Large intestine (tissue), 3 donors: Measurements from ENCODE around the gene TINAG. TPM values are rescaled to one million over a fixed set of nuclear protein-coding genes. Genes with fewer than 3 reads are reported as not detected.
A peak's percentile ranks its signal among the peaks of the same experiment; 100 is the strongest.
"Not testable (repeated sequence)": the region's sequence is repeated elsewhere in the genome, so short reads cannot be mapped to it uniquely, and the experiment has no call there.

Experiments
- DNase-seq, 2 donors: peaks; one replicate each; pipeline versions ENCODE4 v3.0.0 to v3.0.0-alpha.2; 2013
- H3K27ac ChIP-seq: one replicate; pipeline ENCODE4 v1.5.1; 2013; ENCODE audit warnings: low read length
- H3K27me3 ChIP-seq: 2 replicates; pipeline ENCODE4 v1.6.1; 2013; ENCODE audit warnings: low read length; ENCODE audit not compliant: control insufficient read depth, insufficient read depth
- H3K36me3 ChIP-seq: 2 replicates; pipeline ENCODE4 v1.6.1; 2013; ENCODE audit warnings: low read length; ENCODE audit not compliant: control insufficient read depth, insufficient read depth
- H3K4me1 ChIP-seq: one replicate; pipeline ENCODE4 v1.6.1; 2013; ENCODE audit warnings: low read length; ENCODE audit not compliant: control insufficient read depth, insufficient read depth
- H3K4me3 ChIP-seq: one replicate; pipeline ENCODE4 v1.5.1; 2013; ENCODE audit warnings: low read length
- H3K9me3 ChIP-seq: one replicate; pipeline ENCODE4 v1.6.1; 2013; ENCODE audit warnings: mild to moderate bottlenecking, low read depth, low read length, moderate library complexity; ENCODE audit not compliant: control insufficient read depth
- WGBS: methylation state at CpG from one replicate; pipeline ENCODE4 v1.1.5; 2013; ENCODE audit warnings: low lambda C conversion rate; ENCODE audit not compliant: insufficient coverage; 5-methylcytosine and 5-hydroxymethylcytosine counted together
- polyA plus RNA-seq: library from polyadenylated mRNA; unstranded; fragments of 120-200 nt; gene quantifications from one replicate; pipeline ENCODE4 v1.2.1, GENCODE V29; 2013

The TINAG gene
- polyA plus RNA-seq, 1 donor, result 23.7 TPM

GRCh38 chr6:54307439-54307910, 766 bp upstream of the TINAG start:
- DNase-seq, result peak; percentile 88 to 95
- no peaks in the 10 kb centered on the region for H3K27me3 ChIP-seq
- H3K4me3 ChIP-seq, result peak overlapping the region; percentile 64
- H3K27ac ChIP-seq, result peak overlapping the region; percentile 90
- H3K9me3 ChIP-seq, result no peaks in the 10 kb centered on the region
- no peaks in the 10 kb centered on the region for H3K36me3 ChIP-seq
- no CpG with 5 or more reads among the region's 2 CpGs for WGBS
- peaks cover 5% of the 10 kb centered on the region for H3K4me1 ChIP-seq

GRCh38 chr6:54308986-54309315, 710 bp downstream of the TINAG start:
- Histone ChIP-seq H3K4me1 (peaks cover 5% of the 10 kb centered on the region), H3K36me3 (no peaks in the 10 kb centered on the region), H3K4me3 (peak overlapping the region; percentile 64), H3K27ac (peak overlapping the region; percentile 90), H3K27me3 (no peaks in the 10 kb centered on the region), H3K9me3 (no peaks in the 10 kb centered on the region)
- WGBS, result 80% methylated on average over 2 of the region's 4 CpGs
- peak in 1 of 2 donors; percentile 29 for DNase-seq

GRCh38 chr6:54310377-54311152, 2.3 kb downstream of the TINAG start:
- no peak for DNase-seq
- Histone ChIP-seq H3K27ac (peak overlapping the region; percentile 90), H3K9me3 (no peaks in the 10 kb centered on the region), H3K4me3 (peak overlapping the region; percentile 64), H3K4me1 (peaks cover 5% of the 10 kb centered on the region), H3K27me3 (no peaks in the 10 kb centered on the region), H3K36me3 (no peaks in the 10 kb centered on the region)
- WGBS, result 92% methylated on average over 1 of the region's 1 CpG

- H3K4me3 ChIP-seq, result no peak overlapping the region
- H3K27me3 ChIP-seq, result no peaks in the 10 kb centered on the region
- no peaks in the 10 kb centered on the region for H3K4me1 ChIP-seq
- DNase-seq, result no peak
- WGBS, result 100% methylated on average over 2 of the region's 4 CpGs
- no peak overlapping the region for H3K27ac ChIP-seq
- no peaks in the 10 kb centered on the region for H3K36me3 ChIP-seq
- no peaks in the 10 kb centered on the region for H3K9me3 ChIP-seq
These were observed 7.4 kb downstream of the TINAG start for GRCh38 chr6:54315656-54316055.

- WGBS, result 50% methylated on average over 1 of the region's 1 CpG
- Histone ChIP-seq H3K27me3 (no peaks in the 10 kb centered on the region), H3K4me3 (no peak overlapping the region), H3K4me1 (no peaks in the 10 kb centered on the region), H3K27ac (no peak overlapping the region), H3K36me3 (peaks cover 10% of the 10 kb centered on the region), H3K9me3 (no peaks in the 10 kb centered on the region)
- DNase-seq, result no peak
These were observed 12.6 kb downstream of the TINAG start for GRCh38 chr6:54320871-54321270.

DNA sequence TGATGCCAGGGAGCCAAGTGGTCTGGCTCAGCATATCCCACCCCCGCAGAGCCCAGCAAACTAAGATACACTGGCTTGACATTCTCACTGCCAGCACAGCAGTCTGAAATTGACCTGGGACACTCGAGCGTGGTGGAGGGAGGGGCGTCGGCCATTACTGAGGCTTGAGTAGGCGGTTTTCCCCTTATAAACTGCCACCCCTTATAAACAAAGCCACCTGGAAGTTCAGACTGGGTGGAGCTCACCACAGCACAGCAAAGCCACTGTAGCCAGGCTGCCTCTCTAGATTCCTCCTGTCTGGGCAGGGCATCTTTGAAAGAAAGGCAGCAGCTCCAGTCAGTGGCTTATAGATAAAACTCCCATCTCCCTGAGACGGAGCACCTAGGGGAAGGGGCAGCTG, 19.4 kb downstream of the TINAG start:
- Histone ChIP-seq H3K27ac (no peak overlapping the region), H3K36me3 (peaks cover 19% of the 10 kb centered on the region), H3K27me3 (no peaks in the 10 kb centered on the region), H3K4me3 (no peak overlapping the region), H3K4me1 (no peaks in the 10 kb centered on the region), H3K9me3 (peaks cover 11% of the 10 kb centered on the region)
- no peak for DNase-seq
- no CpG with 5 or more reads among the region's 7 CpGs for WGBS

DNA sequence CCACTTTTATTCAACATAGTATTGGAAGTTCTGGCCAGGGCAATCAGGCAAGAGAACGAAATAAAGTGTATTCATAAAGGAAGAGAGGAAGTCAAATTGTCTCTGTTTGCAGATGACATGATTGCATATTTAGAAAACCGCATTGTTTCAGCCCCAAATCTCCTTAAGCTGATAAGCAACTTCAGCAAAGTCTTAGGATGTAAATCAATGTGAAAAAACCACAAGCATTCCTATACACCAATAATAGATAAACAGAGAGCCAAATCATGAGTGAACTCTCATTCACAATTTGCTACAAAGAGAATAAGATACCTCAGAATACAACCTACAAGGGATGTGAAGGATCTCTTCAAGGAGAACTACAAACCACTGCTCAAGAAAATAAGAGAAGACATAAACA, 23.3 kb downstream of the TINAG start:
- H3K27me3 ChIP-seq, H3K27ac ChIP-seq, H3K4me3 ChIP-seq, H3K4me1 ChIP-seq, DNase-seq: not testable (repeated sequence)
- Histone ChIP-seq H3K9me3 (peaks cover 11% of the 10 kb centered on the region), H3K36me3 (peaks cover 15% of the 10 kb centered on the region)
- WGBS, result 60% methylated on average over 1 of the region's 2 CpGs

DNA sequence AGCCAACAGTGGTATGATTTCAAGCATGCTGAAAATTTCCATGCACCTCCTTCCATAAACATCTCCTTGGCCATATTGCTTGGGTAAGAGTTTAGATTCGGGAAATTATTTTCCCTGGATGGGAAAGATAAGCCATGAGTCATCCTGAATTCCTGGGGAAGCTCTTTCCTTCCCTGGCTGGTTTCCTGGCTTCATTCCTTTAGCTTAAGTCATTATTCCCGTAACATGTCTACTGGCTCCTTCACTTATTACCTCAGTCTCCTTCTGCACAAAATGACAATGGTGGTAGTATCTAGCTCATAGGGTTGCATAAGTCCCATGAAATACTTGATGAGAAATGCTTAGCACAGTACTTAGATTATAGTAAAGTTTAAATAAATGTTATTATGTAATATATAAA, 27.6 kb downstream of the TINAG start:
- Histone ChIP-seq H3K27me3 (no peaks in the 10 kb centered on the region), H3K4me3 (no peak overlapping the region), H3K9me3 (no peaks in the 10 kb centered on the region), H3K4me1 (no peaks in the 10 kb centered on the region), H3K27ac (no peak overlapping the region), H3K36me3 (no peaks in the 10 kb centered on the region)
- WGBS, result no CpG with 5 or more reads among the region's 2 CpGs
- DNase-seq, result no peak

DNA sequence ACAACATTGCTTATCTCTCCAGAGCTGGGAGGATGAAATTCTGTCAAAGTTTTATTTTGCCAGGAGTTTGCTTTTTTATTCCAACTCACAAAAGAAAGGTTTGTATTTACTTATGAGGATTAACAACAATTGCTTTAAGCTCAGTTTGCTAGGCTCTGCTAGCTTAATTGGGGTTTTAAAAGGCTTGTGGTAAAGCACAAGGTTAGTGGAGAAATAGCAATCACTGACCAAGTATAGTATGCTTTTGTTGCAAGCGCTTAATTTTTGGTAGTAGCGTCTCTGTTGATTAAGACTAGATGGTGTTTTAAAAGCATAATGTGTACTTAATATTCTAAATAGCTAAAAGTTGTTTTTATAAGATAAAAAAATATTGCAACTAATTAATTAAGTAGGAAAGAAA, 45.7 kb downstream of the TINAG start:
- Histone ChIP-seq H3K9me3 (no peaks in the 10 kb centered on the region), H3K36me3 (peaks cover 5% of the 10 kb centered on the region), H3K4me1 (no peaks in the 10 kb centered on the region), H3K27ac (no peak overlapping the region), H3K27me3 (no peaks in the 10 kb centered on the region), H3K4me3 (no peak overlapping the region)
- DNase-seq, result no peak
- WGBS, result no CpG with 5 or more reads among the region's 2 CpGs

- peaks cover 5% of the 10 kb centered on the region for H3K36me3 ChIP-seq
- WGBS, result no CpG with 5 or more reads among the region's 2 CpGs
- no peaks in the 10 kb centered on the region for H3K4me1 ChIP-seq
- H3K9me3 ChIP-seq, result no peaks in the 10 kb centered on the region
- no peak overlapping the region for H3K4me3 ChIP-seq
- no peaks in the 10 kb centered on the region for H3K27me3 ChIP-seq
- DNase-seq, result no peak
- no peak overlapping the region for H3K27ac ChIP-seq
These were observed 46.4 kb downstream of the TINAG start for GRCh38 chr6:54354608-54355007.

DNA sequence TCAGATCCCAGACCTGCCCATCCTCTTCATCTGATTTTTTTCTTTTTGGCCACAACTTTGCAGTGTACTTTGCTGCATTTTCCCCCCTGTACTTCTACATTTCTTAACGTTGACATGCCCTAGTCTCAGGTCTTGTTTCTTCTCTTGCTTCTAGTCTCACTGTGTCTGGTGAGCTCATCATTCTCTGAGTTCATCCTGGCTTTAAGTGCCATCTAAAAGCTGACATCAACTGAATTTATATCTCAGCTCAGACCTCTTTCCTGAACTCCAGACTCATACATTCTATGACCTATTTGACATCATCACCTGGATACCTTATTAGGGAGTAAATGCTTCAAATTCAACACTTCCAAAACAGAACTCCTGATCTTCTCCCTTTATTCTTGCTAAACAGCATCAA, 48.9 kb downstream of the TINAG start:
- no peaks in the 10 kb centered on the region for H3K27me3 ChIP-seq
- H3K27ac ChIP-seq, result no peak overlapping the region
- WGBS, result no CpG with 5 or more reads among the region's 1 CpG
- H3K36me3 ChIP-seq, result peaks cover 3% of the 10 kb centered on the region
- no peaks in the 10 kb centered on the region for H3K4me1 ChIP-seq
- no peaks in the 10 kb centered on the region for H3K9me3 ChIP-seq
- H3K4me3 ChIP-seq, result no peak overlapping the region
- DNase-seq, result no peak
